B cell (primary cell): Measurements from ENCODE around the gene ITGB1.

ENCODE experiments used
- CTCF ChIP-seq: fragments of 200-600 bp; IDR thresholded peaks from one replicate; pipeline ENCODE4 v1.8.0; 2022; ENCODE audit warnings: antibody characterized with exemption, mild to moderate bottlenecking
- EZH2 ChIP-seq: IDR thresholded peaks from 2 replicates; pipeline ENCODE4 v1.6.1; 2012; ENCODE audit warnings: borderline replicate concordance, low read depth, mild to moderate bottlenecking, moderate library complexity, low read length; ENCODE audit not compliant: insufficient read depth, poor library complexity, severe bottlenecking

GRCh38 chr10:32890444-32890843 is 67.6 kb downstream of the ITGB1 start:
- TF ChIP-seq CTCF (no peak), EZH2 (no peak)
